GM19043 (cell line): ENCODE measurements around the gene SLC4A1.
"Not testable (repeated sequence)": the region's sequence is repeated elsewhere in the genome, so short reads cannot be mapped to it uniquely, and the experiment has no call there.

Experiments used
- ATAC-seq: cut with Tn5 transposase; IDR thresholded peaks from one replicate; pipeline ENCODE4 v1.9.1; 2021; ENCODE audit warnings: low read depth; ENCODE audit not compliant: unreplicated experiment

The SLC4A1 gene

DNA sequence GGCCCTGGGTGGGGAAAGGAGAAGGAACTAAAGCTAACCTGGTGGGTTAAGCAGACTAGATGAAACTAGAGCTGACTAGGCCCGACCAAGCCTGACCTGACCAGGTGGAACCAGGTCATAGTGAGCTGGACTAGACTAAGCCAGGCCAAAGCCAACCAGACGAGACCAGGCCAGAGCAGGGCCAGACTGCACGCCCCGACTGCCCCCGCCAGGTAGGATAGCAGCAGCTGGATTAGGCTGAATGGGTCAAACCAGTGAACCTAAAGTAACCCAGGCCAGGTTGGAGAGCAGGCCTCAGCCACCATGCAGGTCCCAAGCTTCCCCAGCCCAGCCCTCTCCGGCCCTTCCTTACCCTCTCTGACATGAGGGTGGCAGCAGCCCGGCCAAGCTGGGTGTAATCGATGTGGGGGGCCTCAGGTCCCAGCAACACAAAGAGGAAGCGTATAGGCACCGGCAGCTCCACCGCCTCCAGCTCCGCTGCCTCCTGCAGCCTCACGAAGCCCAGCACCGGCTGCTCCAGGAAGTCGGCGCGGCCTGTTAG, 9.1 kb downstream of the SLC4A1 start:
- no peak for ATAC-seq

- ATAC-seq = no peak
Measured at GRCh38 chr17:44257815-44258760, 9.8 kb downstream of the SLC4A1 start.

DNA sequence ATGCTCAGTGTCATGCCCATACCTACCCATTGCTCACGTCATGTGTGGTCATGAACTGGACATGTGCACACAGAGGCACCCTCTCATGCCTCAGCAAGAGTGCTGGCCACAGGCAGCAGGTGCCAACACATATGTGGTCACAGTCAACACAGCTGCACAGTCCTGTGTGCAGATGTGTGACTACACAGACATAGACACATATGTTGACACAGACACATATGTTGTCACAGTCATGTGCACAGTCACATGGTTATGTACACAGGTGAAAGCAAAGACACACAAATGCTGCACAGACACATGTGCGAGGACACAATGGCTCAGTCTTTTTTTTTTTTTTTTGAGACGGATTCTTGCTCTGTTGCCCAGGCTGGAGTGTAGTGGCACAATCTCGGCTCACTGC, 11.3 kb downstream of the SLC4A1 start:
- no peak for ATAC-seq

DNA sequence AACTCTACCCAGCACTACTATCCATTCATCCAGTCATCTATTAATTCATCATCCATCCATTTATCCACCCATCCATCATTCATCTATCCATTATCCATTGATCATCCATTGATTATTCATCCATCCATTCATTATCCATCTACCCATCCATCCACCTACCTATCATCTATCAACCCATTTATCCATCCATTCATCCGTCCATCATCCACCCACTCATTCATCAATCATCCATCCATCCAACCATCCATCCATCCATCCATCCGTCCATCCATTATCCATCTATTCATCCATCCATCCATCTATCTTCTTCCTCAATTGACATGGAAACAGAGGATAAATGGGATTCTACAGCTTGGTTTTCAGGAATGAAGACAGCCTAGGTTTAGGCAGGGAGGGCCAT, 12.0 kb downstream of the SLC4A1 start:
- ATAC-seq = no peak

DNA sequence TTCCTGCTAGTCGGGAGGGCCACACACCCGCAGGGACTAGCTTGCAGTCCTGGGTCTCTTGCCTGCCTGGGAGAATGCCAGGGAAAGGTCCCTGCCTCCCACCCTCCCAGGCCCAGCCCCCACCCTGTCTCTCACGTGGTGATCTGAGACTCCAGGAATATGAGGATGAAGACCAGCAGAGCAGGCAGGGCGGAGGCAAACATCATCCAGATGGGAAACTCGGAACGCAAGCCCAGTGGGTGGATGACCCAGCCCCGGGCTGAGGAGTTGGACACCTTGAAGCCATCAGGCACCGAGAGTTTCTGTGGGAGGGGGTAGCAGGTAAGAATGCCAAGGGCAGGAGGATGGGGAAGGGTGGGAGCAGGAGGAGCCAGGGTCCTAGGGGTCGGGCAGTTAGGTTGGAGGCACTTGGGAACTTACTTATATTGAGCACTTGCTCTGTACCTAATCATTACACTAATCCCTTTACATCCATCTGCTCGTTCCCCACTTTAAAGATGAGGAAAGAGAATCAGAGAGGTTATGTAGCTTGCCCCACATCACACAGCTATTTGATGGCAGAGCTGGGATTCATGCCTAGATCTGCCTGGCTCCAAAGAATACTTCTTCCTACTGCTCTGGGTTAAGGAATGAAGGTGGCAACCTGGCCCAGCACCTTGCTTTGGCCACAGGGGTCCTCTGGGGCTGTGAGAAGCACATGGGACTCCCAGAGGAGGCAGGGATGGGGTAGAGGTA, 13.4 kb downstream of the SLC4A1 start:
- no peak for ATAC-seq

DNA sequence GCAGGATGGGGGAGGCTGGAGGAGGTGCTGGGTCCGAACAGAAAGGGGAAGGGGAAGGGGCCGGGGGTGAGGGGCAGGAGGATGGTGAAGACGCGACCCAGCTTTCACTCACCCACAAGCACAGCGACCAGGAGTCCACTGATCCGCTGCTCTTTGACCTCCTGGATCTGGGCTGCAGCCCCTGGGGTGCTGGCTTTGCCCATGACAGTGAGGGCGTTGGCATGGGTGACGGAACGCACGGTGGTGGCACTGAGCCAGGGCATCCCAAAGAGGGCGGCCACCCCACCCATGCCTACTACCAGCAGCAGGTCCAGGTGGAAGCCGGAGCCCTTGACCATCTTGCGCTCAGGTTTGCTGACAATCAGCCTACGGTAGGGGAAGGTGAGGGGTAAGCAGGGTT, 14.9 kb downstream of the SLC4A1 start:
- no peak for ATAC-seq

- no peak for ATAC-seq
Measured at GRCh38 chr17:44251062-44251461, 16.9 kb downstream of the SLC4A1 start.

GRCh38 chr17:44249501-44250246, 18.3 kb downstream of the SLC4A1 start:
- ATAC-seq = no peak

DNA sequence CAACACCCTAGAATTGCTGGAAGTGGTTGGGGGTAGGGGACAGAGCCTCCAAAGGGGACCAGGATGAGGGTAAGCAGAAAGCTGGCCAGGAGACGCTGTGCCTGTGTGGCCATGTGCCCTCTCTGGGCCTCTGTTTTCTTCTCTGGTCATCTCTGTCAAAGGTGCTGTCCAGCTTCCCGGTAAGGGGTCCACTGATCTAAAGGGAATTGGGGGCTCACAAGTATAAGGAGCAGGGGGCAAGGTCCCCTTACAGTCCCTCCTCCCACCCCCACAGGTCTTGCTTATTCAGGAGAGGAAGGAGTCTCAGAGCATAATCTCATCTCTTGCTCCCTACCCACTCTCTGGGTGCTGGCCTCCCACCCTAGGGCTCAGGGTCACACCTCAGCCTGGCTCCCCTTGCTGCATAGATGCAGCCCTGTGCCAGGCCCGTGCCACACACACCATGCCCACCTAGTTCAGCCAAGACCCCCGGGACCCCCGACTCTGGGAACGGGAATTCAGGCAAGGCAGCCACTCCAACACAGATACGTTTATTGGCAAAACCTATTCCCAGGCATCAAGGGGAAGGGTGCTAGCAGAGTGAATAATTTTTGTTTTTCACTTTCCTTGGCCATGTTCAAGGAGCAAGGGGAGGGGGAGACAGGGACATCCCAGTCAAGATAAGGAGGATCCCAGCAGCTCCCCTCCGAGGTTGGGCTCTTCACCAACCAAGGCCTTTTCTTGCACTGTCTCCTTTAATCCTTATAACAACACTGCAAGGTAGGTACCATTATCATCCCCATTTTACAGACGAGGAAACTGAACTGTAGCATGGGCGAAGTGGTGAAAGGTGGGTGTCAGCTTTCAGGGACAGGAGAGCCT, 19.8 kb downstream of the SLC4A1 start:
- ATAC-seq = no peak

GRCh38 chr17:44247440-44247841, 20.5 kb downstream of the SLC4A1 start:
- no peak for ATAC-seq

DNA sequence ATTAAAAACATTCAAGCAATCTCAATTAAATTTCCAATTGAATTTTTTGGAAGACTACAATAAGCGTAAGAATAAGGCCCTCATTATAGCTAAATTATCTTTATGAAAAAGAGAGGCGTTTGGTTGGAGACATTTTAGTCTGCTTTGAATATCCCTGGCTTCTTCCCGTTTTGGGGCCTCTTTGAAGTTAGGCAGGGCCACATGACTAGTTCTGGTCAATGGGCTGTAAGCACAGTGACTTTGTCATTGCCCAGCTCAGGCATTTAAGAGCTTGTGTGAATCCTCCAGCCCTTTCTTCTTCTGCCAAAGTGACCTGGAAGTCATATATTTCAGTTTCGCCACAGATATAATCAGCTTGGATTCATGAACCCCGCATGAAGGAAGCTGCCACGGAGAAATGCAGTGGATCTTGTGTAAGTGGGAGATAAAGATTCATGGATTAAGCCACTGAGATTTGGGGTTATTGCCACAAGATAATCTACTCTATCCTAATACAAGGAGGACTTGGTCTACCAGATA, 26.8 kb downstream of the SLC4A1 start:
- no peak for ATAC-seq

- ATAC-seq = not testable (repeated sequence)
Measured at GRCh38 chr17:44237886-44238285, 30.0 kb downstream of the SLC4A1 start.

DNA sequence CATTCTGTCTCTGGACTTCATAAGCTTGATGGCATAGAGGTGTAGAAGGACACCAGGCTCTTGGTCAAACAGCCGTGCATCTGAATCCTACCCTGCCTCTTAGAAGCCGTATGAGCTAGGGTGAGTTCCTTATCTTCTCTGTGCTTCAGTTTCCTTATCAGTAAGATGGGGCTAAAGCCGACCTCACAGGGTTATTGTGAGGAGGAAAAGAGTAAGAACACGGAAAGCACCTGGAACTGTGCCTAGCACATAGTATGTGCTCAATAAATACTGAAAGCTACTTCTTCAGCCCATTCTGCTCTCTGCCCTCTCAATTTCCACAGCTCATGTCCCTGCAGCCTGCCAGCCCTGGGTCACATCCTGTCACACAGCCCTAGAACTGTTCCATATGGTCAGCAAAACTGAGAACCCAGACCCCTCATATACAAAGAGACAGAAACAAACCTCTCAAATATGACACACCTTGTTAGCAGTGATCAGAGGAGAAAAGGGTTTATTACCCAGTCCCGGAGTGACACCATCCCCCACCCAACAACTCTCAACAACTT, 31.4 kb downstream of the SLC4A1 start:
- no peak for ATAC-seq

DNA sequence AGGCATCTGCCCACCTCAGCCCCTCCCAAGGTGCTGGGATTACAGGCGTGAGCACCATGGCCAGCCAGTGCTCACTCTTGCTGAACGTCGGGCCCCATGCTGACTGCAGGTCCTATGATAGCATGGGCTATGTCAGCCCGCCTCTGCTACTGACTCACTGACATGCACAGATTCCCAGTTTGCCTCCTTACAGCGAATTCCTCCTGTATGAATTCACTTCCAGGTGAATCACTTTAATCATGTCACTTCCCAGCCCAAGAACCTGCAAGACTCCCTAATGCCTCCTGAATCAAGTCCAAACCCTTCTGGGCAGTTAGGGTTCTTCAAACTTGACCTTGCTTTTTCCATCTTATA, 32.4 kb downstream of the SLC4A1 start:
- ATAC-seq = no peak

- ATAC-seq = no peak
Measured at GRCh38 chr17:44233582-44233981, 34.4 kb downstream of the SLC4A1 start.

DNA sequence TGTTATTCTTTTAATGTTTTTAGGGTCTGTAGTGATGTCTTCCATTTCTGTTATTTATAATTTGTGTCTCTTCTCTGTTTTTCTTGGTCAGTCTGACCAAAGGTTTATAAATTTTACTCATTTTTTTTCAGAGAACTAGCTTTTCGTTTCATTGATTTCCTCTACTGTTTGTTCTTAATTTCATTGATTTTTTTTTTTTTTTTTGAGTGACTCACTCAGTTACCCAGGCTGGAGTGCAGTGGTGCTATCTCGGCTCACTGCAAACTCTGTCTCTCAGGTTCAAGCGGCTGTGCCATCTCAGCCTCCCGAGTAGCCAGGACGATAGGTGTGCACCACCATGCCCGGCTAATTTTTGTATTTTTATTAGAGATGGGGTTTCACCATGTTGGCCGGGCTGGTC, 35.9 kb downstream of the SLC4A1 start:
- no peak for ATAC-seq

DNA sequence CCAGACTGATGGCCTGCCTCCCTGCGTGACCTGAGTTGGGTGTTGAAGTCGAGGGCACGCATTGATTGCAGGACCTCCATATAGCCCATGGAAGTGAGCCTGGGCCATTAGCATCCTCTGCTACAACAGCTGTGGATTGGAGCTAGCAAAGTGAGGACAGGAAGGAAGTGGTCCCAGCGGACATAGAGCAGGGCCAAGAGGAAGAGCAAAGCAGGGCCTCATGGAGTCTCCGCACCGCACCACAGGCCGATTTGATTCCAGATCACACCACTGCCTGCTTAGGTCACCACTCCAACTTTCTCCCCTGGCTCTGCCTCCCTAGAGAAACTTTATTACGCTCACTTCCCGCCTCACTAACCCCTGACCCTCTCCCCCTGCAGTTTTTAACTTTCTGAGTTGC, 37.8 kb downstream of the SLC4A1 start:
- no peak for ATAC-seq

DNA sequence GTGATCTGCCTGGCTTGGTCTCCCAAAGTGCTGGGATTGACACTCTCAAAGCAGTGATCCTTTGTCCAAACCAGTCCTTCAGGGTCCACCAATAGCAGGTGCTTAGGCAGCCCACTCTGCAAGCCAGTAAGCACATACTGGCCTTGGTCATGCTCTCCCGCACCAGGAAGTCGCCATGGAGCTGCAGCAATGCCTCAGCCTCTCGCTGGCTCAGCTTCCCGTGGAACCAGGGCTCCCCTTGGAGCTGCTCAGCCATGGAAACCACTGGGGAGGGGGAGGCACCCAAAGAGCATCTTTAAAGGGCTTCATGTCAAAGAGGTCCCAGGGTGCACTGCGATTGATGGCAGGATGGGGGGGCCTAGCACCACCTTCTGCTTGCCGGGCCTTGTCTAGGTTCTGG, 38.8 kb downstream of the SLC4A1 start:
- no peak for ATAC-seq

- no peak for ATAC-seq
Measured at GRCh38 chr17:44223541-44224071, 44.3 kb downstream of the SLC4A1 start.
